H1 (cell line): ENCODE measurements around the gene RYR3. TPM values are rescaled to one million over a fixed set of nuclear protein-coding genes. Genes with fewer than 3 reads are reported as not detected.

Experiments used
- CTCF ChIA-PET: fragments of 300-600 bp; sonication (Branson Sonifier 250); formaldehyde crosslinking; loops from one replicate; lab custom pipeline; 2021; ENCODE audit not compliant: partially characterized antibody; lab: Charles Lee
- POLR2A ChIA-PET: fragments of 300-600 bp; sonication (Branson Sonifier 250); formaldehyde crosslinking; loops from one replicate; lab custom pipeline; 2021; ENCODE audit warnings: inconsistent platforms; ENCODE audit not compliant: partially characterized antibody; lab: Charles Lee
- DNase-seq, 2 experiments: peaks; one replicate each; pipeline versions ENCODE4 v3.0.0 to v3.0.0-alpha.2; 2010 to 2022; ENCODE audit warnings: low spot score in 2 of 2, low read depth in 1 of 2, mixed read lengths in 1 of 2
- FAIRE-seq: peaks from 2 replicates; lab custom pipeline; 2011; peaks lifted over from hg19 to GRCh38; lab: Jason Lieb, UNC
- H2AFZ ChIP-seq: 2 replicates; pipeline ENCODE4 v1.8.1; 2012; ENCODE audit warnings: low read length, inconsistent platforms
- H2AK5ac ChIP-seq: 2 replicates; pipeline ENCODE4 v1.6.1; 2013; ENCODE audit warnings: low read depth, low read length
- H2BK120ac ChIP-seq: replicated peaks from 2 replicates; pipeline ENCODE3; 2013; ENCODE audit warnings: low read depth, low read length, inconsistent platforms
- H2BK12ac ChIP-seq: 2 replicates; pipeline ENCODE4 v1.6.1; 2013; ENCODE audit warnings: low read depth, low read length
- H2BK15ac ChIP-seq: 2 replicates; pipeline ENCODE4 v1.6.1; 2013; ENCODE audit warnings: low read length
- H2BK20ac ChIP-seq: 2 replicates; pipeline ENCODE4 v1.6.1; 2013; ENCODE audit warnings: low read length
- H2BK5ac ChIP-seq: 2 replicates; pipeline ENCODE4 v1.6.1; 2013; ENCODE audit warnings: low read depth, low read length
- H3K14ac ChIP-seq: 2 replicates; pipeline ENCODE4 v1.6.1; 2013; ENCODE audit warnings: inconsistent platforms; ENCODE audit not compliant: insufficient read length
- H3K18ac ChIP-seq: 2 replicates; pipeline ENCODE4 v1.6.1; 2013; ENCODE audit warnings: low read length; ENCODE audit errors: extremely low read depth
- H3K23ac ChIP-seq: 2 replicates; pipeline ENCODE4 v1.6.1; 2013; ENCODE audit warnings: inconsistent platforms; ENCODE audit not compliant: insufficient read length
- H3K23me2 ChIP-seq: 2 replicates; pipeline ENCODE4 v1.6.1; 2013; ENCODE audit warnings: low read depth, low read length
- H3K27ac ChIP-seq: 2 replicates; pipeline ENCODE4 v1.6.1; 2011; ENCODE audit warnings: low read depth, low read length, inconsistent platforms
- H3K27me3 ChIP-seq, 4 experiments: replicated peaks in 1 of 4; 1 replicate in 1 of 4; 2 replicates in 3 of 4; pipeline versions ENCODE4 v1.6.1 to v1.8.1; 2011 to 2013; ENCODE audit warnings: low read length in 3 of 4, mild to moderate bottlenecking in 3 of 4, inconsistent platforms in 2 of 4, mixed read lengths in 2 of 4, moderate library complexity in 1 of 4; ENCODE audit not compliant: control insufficient read depth in 3 of 4, insufficient read depth in 3 of 4; ENCODE audit errors: extremely low read depth in 1 of 4
- H3K36me3 ChIP-seq, 4 experiments: 2 replicates each; pipeline versions ENCODE4 v1.6.1 to v1.8.1; 2011 to 2013; ENCODE audit warnings: mild to moderate bottlenecking in 4 of 4, low read length in 3 of 4, moderate library complexity in 2 of 4, control low read depth in 1 of 4, inconsistent platforms in 1 of 4; ENCODE audit not compliant: insufficient read depth in 4 of 4, control insufficient read depth in 2 of 4
- H3K4ac ChIP-seq: replicated peaks from 2 replicates; pipeline ENCODE3; 2013; ENCODE audit warnings: low read length, low read depth, mixed read lengths, inconsistent platforms; ENCODE audit not compliant: insufficient read length
- H3K4me1 ChIP-seq, 4 experiments: replicated peaks in 1 of 4; 1 replicate in 1 of 4; 2 replicates in 3 of 4; pipeline versions ENCODE4 v1.6.1 to v1.8.1; 2011 to 2013; ENCODE audit warnings: low read length in 3 of 4, inconsistent platforms in 2 of 4, mixed read lengths in 1 of 4; ENCODE audit not compliant: insufficient read depth in 4 of 4, control insufficient read depth in 3 of 4
- H3K4me2 ChIP-seq, 2 experiments: 2 replicates each; pipeline versions ENCODE4 v1.6.1 to v1.8.1; 2011 to 2013; ENCODE audit warnings: low read depth in 2 of 2, low read length in 2 of 2, control low read depth in 1 of 2, inconsistent platforms in 1 of 2, mild to moderate bottlenecking in 1 of 2; ENCODE audit not compliant: insufficient read depth in 1 of 2
- H3K4me3 ChIP-seq, 4 experiments: fragments of 200-600, 300-600 bp in 1 of 4; sonication (generic), shearing (Covaris generic), sonication (Bioruptor Twin) in 1 of 4; 2 replicates each; pipeline versions ENCODE4 v1.5.1 to v1.8.1; 2011 to 2016; ENCODE audit warnings: low read length in 4 of 4, low read depth in 3 of 4, control low read depth in 2 of 4, inconsistent platforms in 2 of 4, mild to moderate bottlenecking in 2 of 4, mixed read lengths in 1 of 4, moderate library complexity in 1 of 4; ENCODE audit not compliant: insufficient read depth in 2 of 4; ENCODE audit errors: extremely low read depth in 1 of 4
- H3K56ac ChIP-seq: replicated peaks from 2 replicates; pipeline ENCODE3; 2013; ENCODE audit warnings: low read depth, mild to moderate bottlenecking, mixed read lengths, low read length, inconsistent platforms; ENCODE audit not compliant: insufficient read length
- H3K79me1 ChIP-seq: 2 replicates; pipeline ENCODE4 v1.6.1; 2013; ENCODE audit warnings: low read depth, low read length, control low read depth
- H3K79me2 ChIP-seq, 2 experiments: 2 replicates each; pipeline versions ENCODE4 v1.6.1 to v1.8.1; 2012 to 2013; ENCODE audit warnings: low read length in 2 of 2, mild to moderate bottlenecking in 2 of 2, inconsistent platforms in 1 of 2; ENCODE audit not compliant: insufficient read depth in 2 of 2, control insufficient read depth in 1 of 2
- H3K9ac ChIP-seq, 4 experiments: replicated peaks in 1 of 4; 1 replicate in 1 of 4; 2 replicates in 3 of 4; pipeline versions ENCODE4 v1.6.1 to v1.8.1; 2011 to 2013; ENCODE audit warnings: low read depth in 3 of 4, low read length in 3 of 4, control low read depth in 2 of 4, mild to moderate bottlenecking in 2 of 4, moderate library complexity in 2 of 4, inconsistent platforms in 1 of 4; ENCODE audit errors: extremely low read depth in 1 of 4
- H3K9me3 ChIP-seq, 2 experiments: 2 replicates each; pipeline versions ENCODE4 v1.6.1 to v1.8.1; 2012 to 2013; ENCODE audit warnings: mild to moderate bottlenecking in 2 of 2, moderate library complexity in 2 of 2, control low read depth in 1 of 2, inconsistent platforms in 1 of 2, low read depth in 1 of 2, low read length in 1 of 2, mixed read lengths in 1 of 2; ENCODE audit not compliant: insufficient read depth in 2 of 2
- H4K20me1 ChIP-seq, 2 experiments: replicated peaks in 1 of 2; 2 replicates each; pipeline versions ENCODE3 to v1.8.1; 2011 to 2013; ENCODE audit warnings: inconsistent platforms in 2 of 2, low read length in 2 of 2, mild to moderate bottlenecking in 1 of 2; ENCODE audit not compliant: insufficient read depth in 2 of 2, control insufficient read depth in 1 of 2
- H4K5ac ChIP-seq: 2 replicates; pipeline ENCODE4 v1.6.1; 2013; ENCODE audit warnings: low read length, low read depth, mixed read lengths, inconsistent platforms; ENCODE audit not compliant: insufficient read length
- H4K8ac ChIP-seq: 2 replicates; pipeline ENCODE4 v1.8.0; 2013; ENCODE audit warnings: mild to moderate bottlenecking, moderate library complexity, low read length, inconsistent platforms; ENCODE audit not compliant: insufficient read depth; ENCODE audit errors: extremely low read depth
- H4K91ac ChIP-seq: replicated peaks from 2 replicates; pipeline ENCODE3; 2013; ENCODE audit warnings: low read length, mixed read lengths, inconsistent platforms; ENCODE audit not compliant: insufficient read length
- ATF3 ChIP-seq: IDR thresholded peaks from 2 replicates; pipeline ENCODE4 v1.6.1; 2011; ENCODE audit warnings: low read depth, mild to moderate bottlenecking, low read length; ENCODE audit not compliant: insufficient read depth
- NRF1 ChIP-seq: IDR thresholded peaks from 2 replicates; pipeline ENCODE4 v1.6.1; 2011; ENCODE audit warnings: mild to moderate bottlenecking, low read depth, low read length, improper control_type of control experiment
- SIRT6 ChIP-seq: IDR thresholded peaks from one replicate; pipeline ENCODE4 v1.7.1; 2012; ENCODE audit warnings: low read length, inconsistent platforms
- TAF1 ChIP-seq: IDR thresholded peaks from 2 replicates; pipeline ENCODE4 v1.6.1; 2011; ENCODE audit warnings: mild to moderate bottlenecking, low read depth, low read length
- WGBS, 2 experiments: shearing (Covaris generic) in 1 of 2; methylation state at CpG; one replicate each; pipeline versions ENCODE4 v1.1.6 to v1.1.7; 2013 to 2015; ENCODE audit warnings: low lambda C conversion rate in 2 of 2, mixed read lengths in 2 of 2, inconsistent platforms in 1 of 2, low coverage in 1 of 2, missing lambda C conversion rate in 1 of 2; ENCODE audit not compliant: insufficient replicate concordance in 2 of 2, insufficient coverage in 1 of 2, insufficient read length in 1 of 2; ENCODE audit errors: extremely low coverage in 1 of 2, missing lambda C conversion rate in 1 of 2; 5-methylcytosine and 5-hydroxymethylcytosine counted together
- polyA plus RNA-seq, 7 experiments: library from polyadenylated mRNA; depleted of rRNA in 3 of 7; stranded (reverse) in 5 of 7; unstranded in 2 of 7; fragments of >200 nt in 5 of 7; fragments of 200-250 nt in 2 of 7; gene quantifications; 1 replicate in 5 of 7; 2 replicates in 1 of 7; 4 replicates in 1 of 7; pipeline versions ENCODE4 v1.2.1 to v1.2.3, GENCODE V29; 2011 to 2013; ENCODE audit warnings: missing spikeins in 2 of 7, mixed read lengths in 2 of 7
- total RNA-seq: library from RNA; stranded (reverse); fragmentation: NEBNext Ultra II Directional; extraction: Animal tissue kit (Norgen Biotek cat#: 25700); gene quantifications from 2 replicates; pipeline ENCODE4 v1.2.1, GENCODE V29; 2021

Gene RYR3
- total and polyA plus RNA-seq, 2 of the 8 experiments (the other 6 are each of a cell fraction or from before 2014, with no cell fraction given), result 0.33 to 3.4 TPM

GRCh38 chr15:33448961-33449606, 138.3 kb downstream of the RYR3 start:
- Histone ChIP-seq H2BK15ac (no peak overlapping the region), H3K23me2 (no peaks in the 10 kb centered on the region), H2BK5ac (no peak overlapping the region), H3K4me2 (no peak overlapping the region), H4K8ac (no peak overlapping the region), H3K4ac (no peak overlapping the region), H3K79me2 (no peaks in the 10 kb centered on the region), H3K18ac (no peak overlapping the region), H3K4me1 (peaks cover 0 to 5% (median under 1%) of the 10 kb centered on the region in 4 experiments; a peak in 1 of 7 replicates), H3K36me3 (no peaks in the 10 kb centered on the region; a peak in 2 of 8 replicates), H3K56ac (no peak overlapping the region), H3K14ac (no peak overlapping the region), H4K5ac (no peak overlapping the region), H3K9me3 (no peaks in the 10 kb centered on the region), H3K9ac (no peak overlapping the region), H3K23ac (no peak overlapping the region), H2BK12ac (peak overlapping the region; percentile 44; the same call in 1 of the 2 replicates), H3K4me3 (no peak overlapping the region), H3K79me1 (no peaks in the 10 kb centered on the region), H4K91ac (no peak overlapping the region), H2BK120ac (no peak overlapping the region), H2AFZ (0 out of 2 replicates have a peak overlapping the region, but pooled peaks have one; percentile 68), H3K27me3 (no peaks in the 10 kb centered on the region; a peak in 1 of 7 replicates), H4K20me1 (no peaks in the 10 kb centered on the region), H2BK20ac (no peak overlapping the region), H2AK5ac (no peak overlapping the region), H3K27ac (no peak overlapping the region; the same call in 1 of the 2 replicates)
- 93% methylated on average over 9 of the region's 9 CpGs; no CpG with 5 or more reads in 1 of the 2 experiments for WGBS, 2 experiments
- ChIA-PET POLR2A (interaction anchor here (0.9 kb wide), 1 partner anchor 15 kb away, joined by 3 read pairs; no protein-coding TSS in a partner anchor), CTCF (no interaction called here)
- DNase-seq, result no peak
- TF ChIP-seq SIRT6, result no peak
- no peak for TF ChIP-seq ATF3
- no peak for TF ChIP-seq TAF1
- TF ChIP-seq NRF1, result no peak
- FAIRE-seq, result no peak
